Breast epithelium (tissue), 4 donors: ENCODE data around the gene CDIPT. TPM values are rescaled to one million over a fixed set of nuclear protein-coding genes. Genes with fewer than 3 reads are reported as not detected.

Experiments
- DNase-seq, 2 donors: peaks; one replicate each; pipeline ENCODE4 v3.0.0-alpha.2; 2019; ENCODE audit warnings: low spot score in 2 of 2
- H3K27ac ChIP-seq, 2 donors: fragments of 200-600 bp; sonication (generic) in 1 of 2; one replicate each; pipeline ENCODE4 v1.5.1; 2016 to 2019; ENCODE audit warnings: mild to moderate bottlenecking in 1 of 2
- H3K27me3 ChIP-seq, 2 donors: fragments of 200-600 bp; sonication (generic) in 1 of 2; one replicate each; pipeline versions ENCODE4 v1.5.1 to v1.6.0; 2017 to 2019; ENCODE audit warnings: control low read depth in 1 of 2, mild to moderate bottlenecking in 1 of 2
- H3K36me3 ChIP-seq: fragments of 200-600 bp; one replicate; pipeline ENCODE4 v1.5.1; 2019
- H3K4me1 ChIP-seq, 2 donors: fragments of 200-600 bp; sonication (generic); one replicate each; pipeline ENCODE4 v1.5.1; 2016 to 2019; ENCODE audit warnings: control low read depth in 1 of 2
- H3K4me3 ChIP-seq, 3 donors: fragments of 200-600 bp; sonication (generic); 1 replicate in 2 of 3; 2 replicates in 1 of 3; pipeline ENCODE4 v1.5.1; 2016 to 2019; ENCODE audit warnings: mild to moderate bottlenecking in 3 of 3, moderate library complexity in 2 of 3
- H3K9me3 ChIP-seq, 2 donors: fragments of 200-600 bp; sonication (generic) in 1 of 2; one replicate each; pipeline ENCODE4 v1.5.1; 2016 to 2019; ENCODE audit warnings: control low read depth in 1 of 2
- CTCF ChIP-seq, 3 donors: fragments of 450-650 bp; IDR thresholded peaks; one replicate each; pipeline ENCODE4 v1.5.1; 2016 to 2017; ENCODE audit warnings: antibody characterized with exemption in 3 of 3, mild to moderate bottlenecking in 3 of 3, moderate library complexity in 3 of 3
- POLR2A ChIP-seq: fragments of 450-650 bp; IDR thresholded peaks from one replicate; pipeline ENCODE4 v1.6.1; 2016; ENCODE audit warnings: antibody characterized with exemption, mild to moderate bottlenecking, moderate library complexity
- POLR2AphosphoS5 ChIP-seq, 3 donors: sonication (generic); formaldehyde crosslinking; IDR thresholded peaks; one replicate each; pipeline ENCODE4 v1.6.1; 2017; ENCODE audit warnings: antibody characterized with exemption in 3 of 3
- intact Hi-C: fragments of 100-400 bp; cut with DNase I; formaldehyde crosslinking; loops from one replicate; pipeline ENCODE4 v1.15.1; 2023; ENCODE audit warnings: low total_unique reads
- total RNA-seq, 3 donors: library from RNA; depleted of rRNA; stranded (reverse); fragments of >200 nt; gene quantifications; one replicate each; pipeline ENCODE4 v1.1.0, GENCODE V29; 2016

The CDIPT gene
- total RNA-seq, 3 donors from 2014 or later: 102 to 119 (median 117) TPM

GRCh38 chr16:29899516-29900101 lies 36.6 kb upstream of the CDIPT start, which contains the start of gene SEZ6L2:
TSS of gene SEZ6L2 (minus strand) at chr16:29899550. CDS start at chr16:29899019, 531 bp downstream.
- H3K27ac ChIP-seq: peak within 1 kb of the TSS; percentile 64 to 73
- intact Hi-C loops: loop anchor here (1.0 to 10.0 kb wide), 2 partner anchors 26 to 1875 kb away; no protein-coding TSS in a partner anchor

GRCh38 chr16:29898804-29899515 lies 35.9 kb upstream of the CDIPT start:
- H3K4me1 ChIP-seq: no peaks in the 10 kb centered on the region
- TF ChIP-seq CTCF (IDR thresholded peaks at IDR 0.05) (no peak), POLR2AphosphoS5 (IDR thresholded peaks at IDR 0.05) (no peak), POLR2A (no peak)
- peaks cover 0 to 10% of the 10 kb centered on the region in 2 donors for H3K27me3 ChIP-seq
- peak overlapping the region; percentile 64 to 73 for H3K27ac ChIP-seq
- H3K9me3 ChIP-seq: no peaks in the 10 kb centered on the region
- intact Hi-C loops: loop anchor here (10.0 kb wide), 1 partner anchor 1876 kb away; no protein-coding TSS in a partner anchor
- DNase-seq: peak in 1 of 2 donors; percentile 64
- peak overlapping the region in 2 of 3 donors; percentile 70 to 73 for H3K4me3 ChIP-seq
- no peaks in the 10 kb centered on the region for H3K36me3 ChIP-seq

More at GRCh38 chr16:29899516-29900101, 36.6 kb upstream of the CDIPT start, which contains the start of gene SEZ6L2:
- Histone ChIP-seq H3K27me3 (peaks cover 0 to 10% of the 10 kb centered on the region in 2 donors), H3K9me3 (no peaks in the 10 kb centered on the region), H3K4me1 (no peaks in the 10 kb centered on the region), H3K4me3 (peak within 1 kb of the TSS; percentile 45 to 73 (median 70)), H3K36me3 (no peaks in the 10 kb centered on the region)
- peak in 1 of 3 donors; percentile 33 for TF ChIP-seq CTCF (IDR thresholded peaks at IDR 0.05)
- TF ChIP-seq POLR2A: no peak
- TF ChIP-seq POLR2AphosphoS5 (IDR thresholded peaks at IDR 0.05): no peak
- DNase-seq: peak; percentile 55 to 83

DNA sequence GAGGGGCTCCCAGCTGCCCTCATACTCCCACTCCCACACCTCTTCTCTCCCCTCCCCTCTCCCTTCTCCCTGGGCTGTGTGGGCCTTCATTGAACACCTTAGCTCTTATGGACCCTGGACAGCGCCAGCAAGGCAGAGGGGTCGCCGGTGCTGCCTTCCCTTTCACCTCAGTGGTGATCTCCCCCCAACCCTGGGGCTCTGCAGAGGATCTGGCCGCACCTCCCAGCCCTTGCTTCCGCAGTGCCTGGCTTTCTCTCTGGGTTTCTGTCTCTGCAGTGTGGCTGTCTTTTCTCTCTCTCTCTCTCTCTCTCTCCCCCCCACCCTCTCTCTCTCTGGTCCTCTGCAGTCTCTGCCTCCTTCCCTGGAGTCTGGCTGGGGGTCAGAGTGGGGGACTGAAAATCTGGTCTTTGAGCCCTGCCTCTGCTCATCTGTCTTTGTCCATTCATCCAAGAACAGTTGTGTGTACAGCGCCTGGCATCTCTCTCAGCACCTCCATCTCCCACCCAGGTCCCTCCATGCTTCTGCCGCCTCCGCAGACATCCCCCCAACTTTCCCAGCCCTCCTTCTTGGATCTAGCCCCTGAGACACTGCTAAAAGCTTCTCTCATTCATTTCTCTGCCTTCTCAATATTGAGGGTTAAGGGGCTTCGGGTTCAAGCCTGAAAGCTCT lies 35.2 kb upstream of the CDIPT start:
- Histone ChIP-seq H3K27me3 (peaks cover 0 to 10% of the 10 kb centered on the region in 2 donors), H3K4me1 (no peaks in the 10 kb centered on the region), H3K36me3 (no peaks in the 10 kb centered on the region)

GRCh38 chr16:29897333-29897732 lies 34.3 kb upstream of the CDIPT start:
- no peak overlapping the region for H3K27ac ChIP-seq
- no peaks in the 10 kb centered on the region for H3K36me3 ChIP-seq
- TF ChIP-seq POLR2AphosphoS5 (IDR thresholded peaks at IDR 0.05) (no peak), POLR2A (no peak), CTCF (IDR thresholded peaks at IDR 0.05) (no peak)
- peaks cover 0 to 10% of the 10 kb centered on the region in 2 donors for H3K27me3 ChIP-seq
- H3K4me1 ChIP-seq: no peaks in the 10 kb centered on the region
- DNase-seq: no peak
- no peak overlapping the region for H3K4me3 ChIP-seq
- intact Hi-C loops: loop anchor here (10.0 kb wide), 1 partner anchor 1877 kb away; no protein-coding TSS in a partner anchor
- no peaks in the 10 kb centered on the region for H3K9me3 ChIP-seq

More for the DNA sequence above, 35.2 kb upstream of the CDIPT start:
- no peak for TF ChIP-seq POLR2AphosphoS5 (IDR thresholded peaks at IDR 0.05)
- TF ChIP-seq CTCF (IDR thresholded peaks at IDR 0.05): no peak
- TF ChIP-seq POLR2A: no peak
- Histone ChIP-seq H3K9me3 (no peaks in the 10 kb centered on the region), H3K27ac (no peak overlapping the region), H3K4me3 (peak overlapping the region in 2 of 3 donors; percentile 70 to 73)
- intact Hi-C loops: loop anchor here (10.0 kb wide), 1 partner anchor 1877 kb away; no protein-coding TSS in a partner anchor
- DNase-seq: no peak
